ENCODE results near the gene PDE6D.

PDE6D gene

DNA sequence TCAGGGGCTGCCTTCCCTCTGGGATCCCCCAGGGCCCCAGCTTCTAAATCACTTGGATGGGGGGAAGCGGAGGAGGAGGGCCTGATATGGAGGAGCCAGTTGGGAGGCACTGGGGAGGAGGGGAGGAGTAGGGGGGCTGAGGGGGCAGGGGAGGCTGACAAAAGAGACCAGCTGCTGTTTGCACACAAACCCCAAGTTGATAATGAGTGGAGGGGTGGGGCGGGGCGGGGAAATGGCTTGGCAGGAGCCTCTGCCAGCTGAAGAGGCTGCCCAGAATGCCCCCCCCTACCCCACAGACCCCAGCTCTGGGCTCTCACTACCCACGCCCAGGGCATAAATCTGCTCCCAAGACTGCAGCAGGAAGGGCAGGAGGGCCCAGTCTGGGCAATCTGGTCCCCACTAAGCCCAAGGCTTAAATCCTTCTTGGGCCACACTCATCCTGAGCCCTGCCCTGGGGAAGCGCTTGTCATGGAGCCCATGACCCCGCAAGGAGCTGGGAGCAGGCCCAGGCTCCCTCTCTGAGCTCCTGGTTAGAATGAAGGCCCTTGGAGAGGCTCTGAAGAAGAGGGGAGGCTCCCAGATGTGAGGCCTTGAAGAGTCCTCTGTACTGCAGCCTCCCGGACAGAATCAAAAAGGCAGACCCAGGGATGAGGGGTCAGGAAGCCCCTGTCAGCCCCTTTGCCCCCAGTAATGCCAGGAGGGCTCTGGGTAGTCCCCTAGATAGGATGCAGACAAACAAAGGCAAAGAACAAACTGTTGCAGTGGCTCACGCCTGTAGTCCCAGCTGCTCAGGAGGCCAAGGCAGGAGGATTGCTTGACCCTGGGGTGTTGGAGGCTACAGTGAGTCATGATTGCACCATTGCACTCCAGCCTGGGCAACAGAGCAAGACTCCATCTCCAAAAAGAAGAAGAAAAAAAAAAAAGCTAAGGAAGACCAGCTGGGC lies 97.5 kb downstream of the PDE6D start:
- H3K4me3 ChIP-seq (ENCODE audit: low read length, poor library complexity, severe bottlenecking) = no peak overlapping the region
- no peak overlapping the region for H3K4me2 ChIP-seq (ENCODE audit: low read depth, low read length, poor library complexity, severe bottlenecking)
- TF ChIP-seq, protein P1, sequence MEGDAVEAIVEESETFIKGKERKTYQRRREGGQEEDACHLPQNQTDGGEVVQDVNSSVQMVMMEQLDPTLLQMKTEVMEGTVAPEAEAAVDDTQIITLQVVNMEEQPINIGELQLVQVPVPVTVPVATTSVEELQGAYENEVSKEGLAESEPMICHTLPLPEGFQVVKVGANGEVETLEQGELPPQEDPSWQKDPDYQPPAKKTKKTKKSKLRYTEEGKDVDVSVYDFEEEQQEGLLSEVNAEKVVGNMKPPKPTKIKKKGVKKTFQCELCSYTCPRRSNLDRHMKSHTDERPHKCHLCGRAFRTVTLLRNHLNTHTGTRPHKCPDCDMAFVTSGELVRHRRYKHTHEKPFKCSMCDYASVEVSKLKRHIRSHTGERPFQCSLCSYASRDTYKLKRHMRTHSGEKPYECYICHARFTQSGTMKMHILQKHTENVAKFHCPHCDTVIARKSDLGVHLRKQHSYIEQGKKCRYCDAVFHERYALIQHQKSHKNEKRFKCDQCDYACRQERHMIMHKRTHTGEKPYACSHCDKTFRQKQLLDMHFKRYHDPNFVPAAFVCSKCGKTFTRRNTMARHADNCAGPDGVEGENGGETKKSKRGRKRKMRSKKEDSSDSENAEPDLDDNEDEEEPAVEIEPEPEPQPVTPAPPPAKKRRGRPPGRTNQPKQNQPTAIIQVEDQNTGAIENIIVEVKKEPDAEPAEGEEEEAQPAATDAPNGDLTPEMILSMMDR (conservative IDR thresholded peaks at IDR 0.05; ENCODE audit: low read length) = no peak
- no peak for TF ChIP-seq EZH2phosphoT487 (IDR thresholded peaks at IDR 0.05; ENCODE audit: borderline replicate concordance)
- H3K36me3 ChIP-seq (ENCODE audit: insufficient read depth, low read length) = no peaks in the 10 kb centered on the region
- peaks cover 10% of the 10 kb centered on the region for H3K4me1 ChIP-seq (ENCODE audit: insufficient read depth, low read length, poor library complexity, severe bottlenecking)
- H4K20me1 ChIP-seq (ENCODE audit: insufficient read depth, low read length, poor library complexity, severe bottlenecking) = no peaks in the 10 kb centered on the region
- H2AFZ ChIP-seq (ENCODE audit: low read length) = no peak overlapping the region
- no peaks in the 10 kb centered on the region for H3K9me2 ChIP-seq (replicated peaks; ENCODE audit: low read depth, low read length)
- peak overlapping the region; percentile 32 for H3K9ac ChIP-seq (ENCODE audit: low read depth, low read length, poor library complexity, severe bottlenecking)
- H3F3A ChIP-seq (ENCODE audit: low read depth) = no peaks in the 10 kb centered on the region
- H3K9me3 ChIP-seq (ENCODE audit: insufficient read depth, low read depth, low read length) = no peaks in the 10 kb centered on the region
- H3K27me3 ChIP-seq (ENCODE audit: insufficient read depth, low read length, poor library complexity, severe bottlenecking) = no peaks in the 10 kb centered on the region
- peaks cover 30% of the 10 kb centered on the region for H3K79me2 ChIP-seq (ENCODE audit: insufficient read depth, low read length)

- peaks cover 23% of the 10 kb centered on the region for H3K79me2 ChIP-seq (ENCODE audit: insufficient read depth, low read length)
- H3K4me3 ChIP-seq (ENCODE audit: low read length, poor library complexity, severe bottlenecking) = no peak overlapping the region
- no peaks in the 10 kb centered on the region for H3K9me3 ChIP-seq (ENCODE audit: insufficient read depth, low read depth, low read length)
- H3K9ac ChIP-seq (ENCODE audit: low read depth, low read length, poor library complexity, severe bottlenecking) = peak overlapping the region; percentile 32
- H3K9me2 ChIP-seq (replicated peaks; ENCODE audit: low read depth, low read length) = no peaks in the 10 kb centered on the region
- no peaks in the 10 kb centered on the region for H3K27me3 ChIP-seq (ENCODE audit: insufficient read depth, low read length, poor library complexity, severe bottlenecking)
- H2AFZ ChIP-seq (ENCODE audit: low read length) = no peak overlapping the region
- H4K20me1 ChIP-seq (ENCODE audit: insufficient read depth, low read length, poor library complexity, severe bottlenecking) = no peaks in the 10 kb centered on the region
- no peaks in the 10 kb centered on the region for H3K36me3 ChIP-seq (ENCODE audit: insufficient read depth, low read length)
- H3K4me2 ChIP-seq (ENCODE audit: low read depth, low read length, poor library complexity, severe bottlenecking) = no peak overlapping the region
- peaks cover 9% of the 10 kb centered on the region for H3K4me1 ChIP-seq (ENCODE audit: insufficient read depth, low read length, poor library complexity, severe bottlenecking)
- no peak for TF ChIP-seq EZH2phosphoT487 (IDR thresholded peaks at IDR 0.05; ENCODE audit: borderline replicate concordance)
- TF ChIP-seq, protein P1 (conservative IDR thresholded peaks at IDR 0.05; ENCODE audit: low read length) = no peak
- H3F3A ChIP-seq (ENCODE audit: low read depth) = no peaks in the 10 kb centered on the region
These were observed 98.3 kb downstream of the PDE6D start for GRCh38 chr2:231682603-231683291.

Data from Loucy (cell line).